ENCODE measurements around the gene MXD1.
A peak's percentile ranks its signal among the peaks of the same experiment; 100 is the strongest.
"Not testable (repeated sequence)": the region's sequence is repeated elsewhere in the genome, so short reads cannot be mapped to it uniquely, and the experiment has no call there.

MXD1 gene

DNA sequence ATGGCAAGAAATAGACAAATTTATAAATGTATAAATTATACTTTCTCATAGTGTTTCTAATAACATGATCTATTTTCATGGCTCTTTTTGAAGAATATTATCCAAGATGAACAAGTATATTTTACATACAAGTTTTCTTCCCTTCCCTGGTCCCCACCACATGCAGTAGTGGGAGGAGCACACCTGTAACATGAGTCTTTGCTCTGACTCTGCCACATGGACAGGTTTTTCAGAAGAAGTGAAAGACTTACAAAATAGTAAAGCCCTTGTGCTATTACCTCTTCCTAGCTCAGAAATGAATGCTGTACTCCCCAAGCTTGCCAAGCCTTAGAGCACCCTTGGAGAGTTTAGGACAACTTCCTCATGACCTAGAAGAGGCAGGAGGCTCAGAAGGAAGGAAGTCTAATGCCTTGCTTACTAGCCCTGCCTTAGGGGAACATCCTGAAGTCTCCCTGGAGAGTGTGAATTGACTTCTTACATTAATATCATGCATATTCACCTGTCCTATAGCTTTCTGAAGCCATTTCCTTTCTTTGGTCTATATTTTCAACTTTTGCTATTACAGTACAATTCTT, 18.4 kb downstream of the MXD1 start:
- DNase-seq (ENCODE audit: low read depth in 2 of 2) = no peak

DNA sequence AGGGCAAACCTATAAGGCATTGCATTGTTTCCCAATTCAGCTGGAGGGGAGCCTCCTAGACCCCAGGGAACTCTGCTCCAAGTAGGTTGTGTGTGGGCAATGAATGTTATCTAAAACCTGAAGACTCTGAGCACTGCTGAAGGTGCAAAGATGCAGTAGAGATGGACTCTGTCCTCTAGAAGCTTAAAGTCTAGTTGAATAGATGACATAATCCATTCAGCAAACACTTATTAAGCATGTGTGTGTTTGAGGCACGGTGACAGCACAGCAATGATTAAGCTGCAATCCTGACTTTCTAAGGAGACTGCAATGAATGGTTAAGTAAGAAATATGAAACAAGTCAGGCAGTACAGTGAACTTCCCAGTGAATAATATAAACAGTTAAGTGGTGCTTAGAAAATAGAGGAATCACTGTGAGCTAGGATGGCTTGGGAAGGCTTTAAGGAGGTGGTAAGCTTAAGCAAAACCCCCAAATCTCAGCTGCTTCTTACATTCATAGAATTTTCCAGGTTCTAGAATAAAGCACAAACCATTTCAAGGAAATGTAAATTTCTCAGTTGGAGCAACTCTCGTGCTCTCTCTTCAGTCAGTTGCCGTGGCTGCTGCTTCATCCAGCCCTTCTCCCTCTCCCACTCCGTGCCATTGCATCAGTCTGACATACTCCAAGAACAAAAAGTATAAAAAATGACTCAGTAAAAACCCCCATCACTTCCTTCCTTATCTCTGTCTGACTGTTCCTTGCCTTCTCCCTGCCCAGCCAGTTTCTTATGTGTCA, 19.1 kb downstream of the MXD1 start:
- DNase-seq (ENCODE audit: low read depth in 2 of 2) = no peak

DNA sequence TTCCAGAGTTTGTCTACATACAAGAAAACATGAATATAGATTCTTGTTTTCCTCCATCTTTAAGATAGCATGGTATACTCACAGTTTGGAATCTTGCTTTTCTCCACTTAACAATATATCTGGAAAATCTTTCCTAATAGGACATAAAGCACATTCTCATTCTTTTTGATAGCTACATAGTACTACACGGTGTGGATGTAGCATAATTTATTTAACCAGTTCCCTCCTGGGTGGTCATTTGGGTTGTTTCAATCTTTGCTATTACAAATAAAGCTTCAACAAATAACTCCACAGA, 19.7 kb downstream of the MXD1 start:
- no peak for DNase-seq (ENCODE audit: low read depth in 2 of 2)

DNA sequence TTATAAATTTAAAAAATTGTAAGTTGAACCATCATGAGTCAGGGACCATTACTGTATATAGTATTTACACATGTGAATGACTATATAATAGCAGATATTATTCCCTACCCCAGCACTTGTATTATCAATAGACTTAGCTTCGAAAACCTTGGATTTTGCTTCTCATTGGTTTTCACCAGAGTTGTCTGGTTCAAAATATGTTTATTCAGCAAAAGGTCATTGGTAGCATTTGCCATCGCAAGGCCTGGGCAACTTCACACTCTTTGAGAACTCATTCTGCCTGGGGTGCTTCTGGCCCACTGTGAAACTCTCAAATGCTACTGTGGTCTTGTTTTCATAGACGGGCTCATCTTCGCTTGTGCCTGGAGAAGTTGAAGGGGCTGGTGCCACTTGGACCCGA, 20.1 kb downstream of the MXD1 start:
- no peak for DNase-seq (ENCODE audit: low read depth in 2 of 2)

DNA sequence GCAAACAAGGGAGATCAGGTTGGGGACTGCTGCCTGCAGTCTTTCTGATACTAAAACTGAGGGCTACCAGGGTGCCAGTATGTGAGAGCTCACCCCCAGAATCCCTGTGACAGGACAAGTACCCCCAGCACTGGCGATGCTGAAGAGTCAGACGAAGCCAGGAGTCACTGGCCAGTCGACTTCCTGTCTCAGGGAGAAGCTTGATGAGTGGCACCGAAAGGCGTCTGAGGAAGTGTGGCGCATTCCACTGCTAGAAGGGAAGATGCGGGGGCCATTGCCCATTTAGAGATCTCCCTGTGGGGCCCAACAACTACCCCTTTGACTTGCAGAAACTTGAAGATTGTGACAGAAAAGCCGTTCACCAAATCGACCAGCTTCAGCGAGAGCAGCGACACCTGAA, 22.0 kb downstream of the MXD1 start:
- DNase-seq (ENCODE audit: low read depth in 2 of 2) = no peak

DNA sequence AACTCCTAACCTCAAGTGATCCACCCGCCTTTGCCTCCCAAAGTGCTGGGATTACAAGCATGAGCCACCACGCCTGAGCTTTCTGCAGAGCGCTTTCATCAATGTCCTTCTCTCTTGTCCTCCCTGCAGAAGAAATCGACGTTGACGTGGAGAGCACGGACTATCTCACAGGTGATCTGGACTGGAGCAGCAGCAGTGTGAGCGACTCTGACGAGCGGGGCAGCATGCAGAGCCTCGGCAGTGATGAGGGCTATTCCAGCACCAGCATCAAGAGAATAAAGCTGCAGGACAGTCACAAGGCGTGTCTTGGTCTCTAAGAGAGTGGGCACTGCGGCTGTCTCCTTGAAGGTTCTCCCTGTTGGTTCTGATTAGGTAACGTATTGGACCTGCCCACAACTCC, 23.1 kb downstream of the MXD1 start:
- DNase-seq (ENCODE audit: low read depth in 2 of 2) = no peak

DNA sequence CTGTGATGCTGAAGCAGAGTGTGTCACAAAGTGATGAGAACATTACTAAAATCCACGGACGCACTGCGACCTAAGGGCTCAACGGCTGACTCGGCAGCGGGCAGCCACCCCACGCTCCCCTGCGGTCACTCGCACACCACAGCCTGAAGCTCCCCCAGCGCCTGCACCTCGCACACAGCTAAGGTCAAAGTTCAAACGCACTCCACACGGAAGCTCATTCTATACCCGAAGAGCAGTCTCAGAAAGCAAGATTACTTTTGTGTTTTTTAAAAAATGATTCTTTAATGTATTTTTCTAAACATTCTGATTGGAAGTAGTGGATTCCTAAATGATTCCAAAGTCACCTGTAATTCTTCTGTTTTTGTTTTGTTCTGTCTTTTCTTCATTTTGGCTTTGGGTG, 24.8 kb downstream of the MXD1 start:
- DNase-seq (ENCODE audit: low read depth in 2 of 2) = no peak

DNA sequence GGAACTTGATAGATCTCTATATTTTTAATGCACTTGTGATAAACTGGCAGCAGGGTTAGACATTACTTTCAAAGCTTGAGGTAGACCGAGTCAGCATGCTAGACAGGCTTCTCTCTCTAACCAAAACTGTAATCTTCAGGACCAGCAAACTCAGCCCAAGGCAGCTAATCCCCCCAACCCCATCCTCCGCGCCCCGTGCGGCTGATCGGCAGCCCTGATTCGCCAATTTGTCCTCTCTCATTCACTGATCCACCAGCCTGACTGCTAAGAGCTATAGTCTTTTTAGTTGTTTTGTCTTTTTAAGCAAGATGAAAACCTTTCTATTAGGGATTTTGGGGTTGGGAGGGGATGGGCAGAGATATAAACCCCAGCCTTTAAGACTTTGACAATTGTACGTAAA, 25.8 kb downstream of the MXD1 start:
- no peak for DNase-seq (ENCODE audit: low read depth in 2 of 2)

DNA sequence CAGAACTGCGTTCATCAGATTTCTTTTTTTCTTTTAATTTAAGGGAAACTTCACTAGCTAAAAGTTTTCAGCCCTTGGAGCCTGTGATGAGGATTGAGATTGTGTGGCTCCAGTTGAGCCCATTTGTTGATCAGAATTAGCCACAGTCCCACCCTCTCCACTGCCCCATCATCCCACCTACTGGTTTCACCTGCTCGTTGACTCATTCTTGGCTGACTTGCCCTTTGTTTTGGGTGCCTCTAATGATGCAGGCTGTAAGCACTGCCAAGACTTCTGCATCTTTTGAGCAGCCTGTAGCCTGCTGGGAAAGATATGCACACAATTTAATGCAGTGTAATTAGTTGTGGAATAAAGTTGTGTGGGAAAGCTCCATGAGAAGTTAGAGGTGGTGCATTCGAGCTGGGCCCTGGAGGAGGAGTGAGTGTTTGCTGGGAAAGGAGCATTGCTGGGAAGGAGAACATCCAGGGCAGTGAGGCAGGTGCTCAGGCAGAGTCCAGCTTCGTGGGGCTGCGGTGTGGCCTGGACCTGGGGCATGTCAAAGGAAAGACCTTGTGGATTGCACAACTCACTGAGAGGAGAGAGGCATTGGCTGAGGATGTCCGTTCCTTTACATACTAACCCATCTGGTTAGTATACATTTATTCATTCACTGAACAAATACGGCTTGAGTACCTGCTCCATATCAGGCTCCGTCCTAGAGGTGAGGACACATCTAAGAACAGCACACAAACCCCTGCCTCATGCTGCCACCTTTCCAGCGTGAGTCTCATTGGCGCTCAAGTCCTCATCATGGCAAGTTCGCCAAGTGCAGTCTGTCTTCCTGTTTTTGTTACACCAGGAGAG, 28.3 kb downstream of the MXD1 start:
- no peak for DNase-seq (ENCODE audit: low read depth in 2 of 2)

DNA sequence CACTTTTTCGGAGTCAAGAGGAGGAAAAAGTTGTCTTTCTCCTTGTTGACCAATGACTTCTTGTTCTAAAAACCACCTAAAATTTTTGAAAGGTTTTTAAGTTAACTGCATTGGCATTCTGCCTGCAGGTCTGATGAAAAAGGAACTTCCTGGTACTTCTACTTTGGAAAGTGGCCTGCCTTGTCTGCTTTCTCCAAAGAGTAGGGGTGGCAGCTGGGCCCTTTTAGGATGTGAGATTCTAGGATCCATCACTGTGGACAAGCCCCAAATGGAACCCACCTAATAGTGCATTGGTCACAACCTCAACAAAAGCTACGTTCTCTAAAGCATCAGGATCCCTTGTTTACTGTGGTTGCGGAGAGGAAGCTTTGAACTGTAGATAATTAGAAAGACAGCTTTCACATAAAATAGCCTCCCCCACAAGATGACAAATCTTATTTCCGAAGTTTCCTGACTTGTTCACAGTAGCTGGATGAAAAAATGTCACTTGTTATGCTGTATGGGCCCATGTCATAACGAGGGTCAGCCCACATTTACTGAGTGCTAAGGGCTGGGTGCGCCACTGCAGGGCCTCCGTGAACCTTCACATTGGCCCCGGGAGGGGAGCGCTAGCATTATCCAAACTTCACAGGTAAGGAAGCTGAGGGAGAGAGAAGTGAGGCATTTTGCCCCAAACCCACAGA, 29.1 kb downstream of the MXD1 start:
- no peak for DNase-seq (ENCODE audit: low read depth in 2 of 2)

DNA sequence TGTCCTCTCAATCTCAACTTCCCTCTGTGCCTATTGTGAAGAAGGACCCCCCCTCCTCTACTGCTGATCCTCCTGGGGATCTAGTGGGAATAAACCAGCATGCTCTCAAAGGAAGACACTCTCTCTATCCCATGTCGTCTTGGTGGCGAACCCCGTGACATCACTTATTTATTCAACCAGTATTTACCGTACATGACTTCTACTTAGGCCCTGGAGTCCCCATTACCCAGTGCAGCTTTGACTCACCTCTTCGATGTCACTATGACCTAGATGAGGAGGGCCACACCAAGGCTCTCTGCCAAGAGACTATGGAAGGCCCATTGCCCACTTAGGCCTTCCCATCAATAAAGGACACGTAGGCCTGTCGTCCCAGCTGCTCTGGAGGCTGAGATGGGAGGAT, 29.8 kb downstream of the MXD1 start:
- no peak for DNase-seq (ENCODE audit: low read depth in 2 of 2)

DNA sequence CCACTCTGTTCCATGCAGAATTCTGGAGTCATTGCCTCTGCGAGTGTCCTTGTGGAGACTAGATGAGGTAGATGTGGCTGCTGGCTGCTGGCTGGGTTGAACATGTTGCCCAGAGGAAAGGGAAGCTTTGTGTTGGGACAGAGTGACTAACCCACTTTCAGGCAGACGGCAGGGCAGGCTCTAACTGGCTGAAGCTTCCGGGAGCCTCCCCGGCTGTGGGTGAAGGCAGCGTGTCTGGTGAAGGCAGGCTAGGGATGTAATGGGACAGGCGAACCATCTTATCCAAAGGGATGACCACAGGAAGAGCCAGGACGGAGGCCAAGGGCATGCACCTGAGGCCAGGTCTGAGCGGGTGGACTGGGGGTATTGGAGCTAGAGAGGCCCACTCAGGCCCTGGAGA, 30.5 kb downstream of the MXD1 start:
- no peak for DNase-seq (ENCODE audit: low read depth in 2 of 2)

DNA sequence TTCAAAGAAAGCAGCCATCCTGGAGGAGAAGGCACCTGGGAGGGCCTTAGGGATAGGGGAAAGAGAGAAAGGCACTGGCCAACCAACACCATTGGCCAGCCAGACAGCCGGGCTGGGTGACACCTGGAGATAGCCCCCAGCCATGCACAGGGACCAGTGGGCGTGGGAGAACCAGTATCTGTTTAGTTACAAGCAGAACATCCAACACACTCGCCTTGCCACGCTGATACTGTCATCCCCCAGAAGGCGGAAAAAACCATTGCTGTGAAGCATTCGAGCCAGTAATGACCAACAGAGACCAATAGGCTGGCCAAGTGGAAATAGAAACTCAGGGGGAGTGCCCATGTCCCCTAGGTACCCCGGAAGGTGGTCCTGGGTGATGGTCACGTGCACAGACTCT, 31.0 kb downstream of the MXD1 start:
- no peak for DNase-seq (ENCODE audit: low read depth in 2 of 2)

DNA sequence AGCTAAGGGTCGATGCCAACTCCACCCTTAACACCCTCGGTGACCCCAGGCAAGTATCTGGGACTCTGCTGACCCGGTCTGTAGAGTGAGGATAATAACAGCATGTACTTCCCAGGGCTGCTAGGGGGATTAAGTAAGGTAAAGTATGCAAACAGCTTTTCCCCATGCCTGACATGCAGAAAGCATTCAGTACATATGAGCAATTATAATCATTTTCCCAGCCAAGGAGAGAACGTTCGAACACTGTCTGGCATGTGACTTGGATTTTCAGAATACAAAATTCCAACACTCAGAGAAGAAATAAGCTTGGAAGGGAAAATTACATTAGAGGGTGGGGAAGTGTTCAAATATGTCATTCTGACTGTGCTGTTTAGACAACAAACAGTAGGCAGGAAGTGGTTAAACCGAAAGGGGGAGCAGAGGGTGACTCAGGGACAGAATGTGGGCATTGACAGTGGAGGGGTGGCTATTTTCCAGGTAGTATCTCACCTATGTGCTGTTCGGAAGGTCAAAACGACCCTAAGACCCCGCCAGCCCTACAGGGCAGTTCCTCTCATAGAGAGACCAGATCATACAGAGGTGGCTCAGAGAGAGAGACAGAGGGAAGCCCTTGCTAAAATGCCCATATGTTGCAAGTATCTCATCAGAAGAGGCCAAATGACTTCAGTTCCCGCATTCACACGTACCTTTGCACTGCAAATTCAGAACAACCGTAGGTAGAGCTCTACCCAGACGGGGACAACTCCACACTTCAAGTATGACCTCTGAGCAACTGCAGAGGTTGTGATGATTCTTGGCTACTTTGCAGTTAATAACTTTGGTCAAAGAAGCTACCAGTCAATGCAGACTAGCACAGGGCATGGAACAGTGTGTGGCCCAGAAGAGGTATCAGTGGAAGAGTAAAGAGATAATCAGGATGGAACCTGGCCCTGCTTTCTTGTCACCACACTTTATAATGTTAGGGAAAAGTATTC, 31.7 kb downstream of the MXD1 start:
- DNase-seq (ENCODE audit: low read depth in 2 of 2) = peak in 1 of 2 donors; percentile 12

DNA sequence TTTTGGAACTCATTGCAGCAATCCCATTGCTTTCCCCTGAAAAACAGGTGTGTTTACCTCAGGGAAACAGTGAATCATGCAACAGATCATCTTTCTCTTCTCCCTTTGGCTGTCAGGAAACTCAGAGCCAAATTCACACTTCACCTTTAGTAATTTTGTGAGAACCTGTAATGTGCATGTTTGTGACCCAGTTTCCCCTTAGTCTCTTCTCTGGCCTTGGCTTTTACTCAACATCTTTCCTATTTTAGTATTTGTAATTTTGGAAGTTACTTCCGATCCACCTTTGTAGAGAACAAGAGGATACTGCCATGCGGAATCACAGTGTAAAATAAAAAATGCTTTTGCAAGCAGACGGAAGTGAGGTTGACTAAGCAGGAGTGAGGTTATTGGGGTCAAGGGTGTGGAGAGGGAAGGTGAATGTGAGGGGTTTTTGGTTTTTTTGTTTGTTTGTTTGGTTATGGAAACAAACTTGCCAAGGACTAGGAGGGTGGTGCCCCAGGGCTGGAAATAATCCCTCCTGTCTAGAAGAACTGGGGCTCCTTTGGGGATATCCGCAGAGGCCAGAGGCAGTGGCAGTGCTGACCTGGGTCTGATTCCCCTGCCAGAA, 32.5 kb downstream of the MXD1 start:
- no peak for DNase-seq (ENCODE audit: low read depth in 2 of 2)

DNA sequence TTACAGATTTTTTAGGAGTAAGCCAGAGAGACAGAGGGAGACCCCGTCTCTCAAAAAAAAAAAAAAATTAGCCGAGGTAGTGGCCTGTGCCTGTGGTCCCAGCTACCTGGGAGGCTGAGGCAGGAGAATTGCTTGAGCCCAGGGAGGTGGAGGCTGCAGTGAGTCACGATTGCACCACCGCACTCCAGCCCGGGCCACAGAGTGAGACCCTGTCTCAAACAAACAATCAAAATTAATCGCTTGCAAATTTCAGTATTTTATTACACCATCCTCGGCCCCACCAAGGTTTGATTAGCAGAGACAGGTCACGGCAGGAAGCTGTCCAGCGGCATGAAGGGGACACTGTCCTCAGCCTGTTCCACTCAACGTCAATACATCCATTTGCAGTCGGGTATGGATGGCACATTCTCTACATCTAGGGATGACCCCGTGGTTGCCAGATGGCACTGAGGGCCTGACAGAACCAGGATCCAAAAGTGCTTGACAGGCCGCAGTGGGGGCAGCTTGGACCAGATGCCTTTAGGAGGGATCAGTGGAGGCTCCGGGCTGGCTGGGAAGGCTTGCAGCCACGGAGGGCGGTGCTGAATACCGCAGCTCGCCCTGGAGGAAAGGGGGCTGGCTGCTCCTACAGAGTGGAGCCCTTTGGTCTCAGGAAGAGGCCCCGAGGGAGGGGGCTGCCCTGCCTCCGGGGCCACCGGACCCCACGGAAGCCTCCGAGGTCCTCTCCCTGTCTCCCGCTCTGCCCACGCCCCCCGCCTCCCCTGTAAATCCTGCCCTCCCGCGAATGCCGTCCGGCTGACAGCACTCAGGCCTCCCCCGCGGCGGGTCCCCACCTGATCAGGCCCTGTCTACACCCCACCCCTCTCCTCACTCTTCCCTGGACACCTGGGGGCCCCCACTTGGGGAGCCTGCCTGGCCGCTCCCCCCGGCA, 33.4 kb downstream of the MXD1 start:
- no peak for DNase-seq (ENCODE audit: low read depth in 2 of 2)

DNA sequence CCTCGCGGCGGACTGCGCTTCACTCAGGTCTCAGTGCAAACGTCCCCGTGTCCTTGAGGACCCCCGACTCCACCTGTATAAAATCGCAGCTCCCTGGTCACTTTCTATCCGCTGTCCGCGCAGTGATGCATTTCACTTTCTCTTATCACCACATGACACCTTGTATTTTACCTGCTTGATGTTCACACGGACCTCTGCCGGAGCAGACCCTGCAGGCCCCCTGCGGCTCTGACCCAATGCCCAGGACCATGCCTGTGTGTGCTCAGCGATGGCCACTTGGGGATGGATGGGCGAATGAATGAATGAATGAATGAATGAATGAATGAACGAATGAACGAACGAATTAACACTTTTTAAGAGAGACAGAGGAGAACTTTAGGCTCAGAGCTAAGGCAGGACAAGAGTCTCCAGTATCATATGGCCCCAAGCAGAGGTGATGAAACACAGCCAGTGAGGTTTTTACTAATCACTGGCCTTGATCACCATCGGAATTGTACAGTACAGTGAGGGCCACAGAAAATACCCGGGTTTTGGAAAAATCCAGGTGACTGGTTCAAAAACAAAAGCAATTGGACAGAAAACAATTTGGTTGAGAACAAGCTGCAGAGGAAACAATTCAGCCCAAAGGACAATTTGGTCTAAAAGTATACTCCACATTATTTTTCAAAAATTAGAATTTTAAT, 34.2 kb downstream of the MXD1 start:
- no peak for DNase-seq (ENCODE audit: low read depth in 2 of 2)

DNA sequence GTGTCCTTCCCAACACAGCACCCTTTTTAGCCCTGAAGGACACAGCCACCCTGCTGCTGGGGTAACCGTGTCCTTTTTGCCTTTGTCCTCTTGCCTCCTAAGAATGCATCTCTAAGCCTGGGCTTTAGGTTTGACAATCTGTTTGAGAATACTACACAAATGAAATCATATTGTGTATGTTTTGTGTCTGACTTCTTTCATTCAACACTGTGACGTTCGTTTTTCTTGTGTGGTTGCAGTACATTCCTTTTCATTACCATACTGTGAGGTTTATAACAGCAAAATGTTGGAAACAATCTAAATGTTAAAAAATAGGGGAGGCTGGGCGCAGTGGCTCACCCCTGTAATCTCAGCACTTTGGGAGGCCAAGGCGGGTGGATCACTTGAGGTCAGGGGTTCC, 35.3 kb downstream of the MXD1 start:
- no peak for DNase-seq (ENCODE audit: low read depth in 2 of 2)

DNA sequence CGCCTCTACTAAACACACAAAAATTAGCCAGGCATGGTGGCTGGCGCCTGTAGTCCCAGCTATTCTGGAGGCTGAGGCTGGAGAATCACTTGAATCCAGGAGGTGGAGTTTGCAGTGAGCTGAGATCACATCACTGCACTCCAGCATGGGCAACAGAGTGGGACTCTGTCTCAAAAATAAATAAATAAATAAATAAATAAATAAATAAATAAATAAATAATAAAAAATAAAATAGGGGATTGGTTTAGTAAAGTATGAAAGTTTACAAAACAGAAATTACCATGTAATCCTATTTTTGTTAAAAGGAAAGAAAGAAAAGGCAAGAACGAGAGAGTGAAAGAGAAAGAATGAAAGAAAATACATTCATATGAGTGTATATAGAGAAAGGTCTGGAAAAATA, 35.8 kb downstream of the MXD1 start:
- not testable (repeated sequence) for DNase-seq (ENCODE audit: low read depth in 2 of 2)

Data from activated CD4-positive, alpha-beta T cell treated with anti-CD3 and anti-CD28 coated beads for 24 hours (primary cell).